HG03097 (cell line): Measurements from ENCODE around the gene NR2E1.

Experiments used
- ATAC-seq: cut with Tn5 transposase; IDR thresholded peaks from one replicate; pipeline ENCODE4 v1.9.1; 2021; ENCODE audit not compliant: unreplicated experiment, low FRiP score

NR2E1 gene

GRCh38 chr6:108170332-108171290 lies 4.8 kb downstream of the NR2E1 start:
- no peak for ATAC-seq

- no peak for ATAC-seq
These were observed 5.6 kb downstream of the NR2E1 start for GRCh38 chr6:108171291-108171917.

GRCh38 chr6:108171918-108172516 lies 6.2 kb downstream of the NR2E1 start:
- no peak for ATAC-seq

- no peak for ATAC-seq
These were observed 8.8 kb downstream of the NR2E1 start for GRCh38 chr6:108174371-108175175.

- no peak for ATAC-seq
These were observed 9.4 kb downstream of the NR2E1 start for GRCh38 chr6:108175176-108175591.

GRCh38 chr6:108175592-108176279 lies 9.9 kb downstream of the NR2E1 start:
- ATAC-seq = no peak

GRCh38 chr6:108176281-108177089 lies 10.7 kb downstream of the NR2E1 start:
- no peak for ATAC-seq

- ATAC-seq = no peak
These were observed 13.9 kb downstream of the NR2E1 start for GRCh38 chr6:108179741-108180140.

- no peak for ATAC-seq
These were observed 14.4 kb downstream of the NR2E1 start for GRCh38 chr6:108180266-108180665.

GRCh38 chr6:108180776-108181175 lies 15.0 kb downstream of the NR2E1 start:
- no peak for ATAC-seq

- ATAC-seq = no peak
These were observed 20.4 kb downstream of the NR2E1 start for GRCh38 chr6:108186226-108186625.

GRCh38 chr6:108187519-108187918 lies 21.7 kb downstream of the NR2E1 start:
- no peak for ATAC-seq

- ATAC-seq = no peak
These were observed 27.3 kb downstream of the NR2E1 start for GRCh38 chr6:108193131-108193530.

GRCh38 chr6:108193835-108194234 lies 28.0 kb downstream of the NR2E1 start:
- no peak for ATAC-seq

GRCh38 chr6:108194503-108194902 lies 28.7 kb downstream of the NR2E1 start:
- no peak for ATAC-seq

GRCh38 chr6:108195209-108195608 lies 29.4 kb downstream of the NR2E1 start:
- no peak for ATAC-seq

GRCh38 chr6:108198761-108199498 lies 33.1 kb downstream of the NR2E1 start:
- ATAC-seq = no peak

- ATAC-seq = no peak
These were observed 34.4 kb downstream of the NR2E1 start for GRCh38 chr6:108200186-108200585.

GRCh38 chr6:108200631-108201030 lies 34.8 kb downstream of the NR2E1 start:
- no peak for ATAC-seq
